ENCODE data around the gene FOXJ3. TPM values are rescaled to one million over a fixed set of nuclear protein-coding genes. Genes with fewer than 3 reads are reported as not detected.

Gene FOXJ3
- polyA plus RNA-seq, 1 of the 3 experiments (the other 2 are of a cell fraction), result 16.0 TPM

DNA sequence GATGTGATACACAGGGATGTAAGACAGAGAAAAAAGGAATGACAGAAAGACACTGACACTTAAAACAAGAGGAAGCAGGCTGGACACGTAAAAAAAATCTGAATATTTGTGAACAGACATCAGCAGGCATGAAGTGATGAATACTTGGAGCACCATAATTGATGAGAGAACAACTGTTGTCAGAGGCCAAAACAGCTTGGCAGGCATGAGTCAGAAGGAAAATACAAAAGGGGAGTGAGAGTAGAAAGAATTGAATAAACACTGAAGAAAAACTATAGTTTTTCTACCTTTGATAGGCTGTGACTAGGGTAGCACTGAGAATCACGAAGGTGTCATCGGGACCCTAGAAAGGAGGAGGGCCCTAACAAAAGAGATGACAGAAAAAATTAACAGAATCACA lies 148.9 kb downstream of the FOXJ3 start (continued):
- TF ChIP-seq YY1 (IDR thresholded peaks at IDR 0.05; ENCODE audit: low read depth) (no peak), CHD2 (IDR thresholded peaks at IDR 0.05; ENCODE audit: low read length, partially characterized antibody) (no peak), FOXM1 (IDR thresholded peaks at IDR 0.05; ENCODE audit: low read depth) (no peak), FOSL2 (IDR thresholded peaks at IDR 0.05; ENCODE audit: borderline replicate concordance, low read depth) (peak; percentile 43; the same call in 1 of the 2 replicates), GATA2 (CRISPR knock-in tag; IDR thresholded peaks at IDR 0.05) (no peak), EZH2phosphoT487 (IDR thresholded peaks at IDR 0.05; ENCODE audit: borderline replicate concordance, low read depth) (no peak), GABPA (IDR thresholded peaks at IDR 0.05; ENCODE audit: low read depth) (no peak), MXI1 (IDR thresholded peaks at IDR 0.05; ENCODE audit: low read depth, low read length) (no peak), EP300 (IDR thresholded peaks at IDR 0.05; ENCODE audit: borderline replicate concordance in 1 of 2, low read depth in 1 of 2, low read length in 1 of 2) (peak in 1 of 2 experiments; percentile 29; a peak in 1 of 4 replicates), SMC3 (IDR thresholded peaks at IDR 0.05; ENCODE audit: low read depth, low read length) (no peak), TAF1 (IDR thresholded peaks at IDR 0.05; ENCODE audit: borderline replicate concordance, low read depth, low read length) (no peak), RFX5 (IDR thresholded peaks at IDR 0.05; ENCODE audit: low read length) (no peak), RXRA (IDR thresholded peaks at IDR 0.05; ENCODE audit: borderline replicate concordance, low read depth) (no peak), NFIC (IDR thresholded peaks at IDR 0.05; ENCODE audit: borderline replicate concordance) (0 out of 2 replicates have a peak, but pooled peaks have one; percentile 14), JUND (IDR thresholded peaks at IDR 0.05) (peak; percentile 58; the same call in 1 of the 2 replicates)
- TF ChIP-seq, protein P1, sequence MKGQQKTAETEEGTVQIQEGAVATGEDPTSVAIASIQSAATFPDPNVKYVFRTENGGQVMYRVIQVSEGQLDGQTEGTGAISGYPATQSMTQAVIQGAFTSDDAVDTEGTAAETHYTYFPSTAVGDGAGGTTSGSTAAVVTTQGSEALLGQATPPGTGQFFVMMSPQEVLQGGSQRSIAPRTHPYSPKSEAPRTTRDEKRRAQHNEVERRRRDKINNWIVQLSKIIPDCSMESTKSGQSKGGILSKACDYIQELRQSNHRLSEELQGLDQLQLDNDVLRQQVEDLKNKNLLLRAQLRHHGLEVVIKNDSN (IDR thresholded peaks at IDR 0.05; ENCODE audit: borderline replicate concordance, low read depth), result no peak
- TF ChIP-seq, protein P2, sequence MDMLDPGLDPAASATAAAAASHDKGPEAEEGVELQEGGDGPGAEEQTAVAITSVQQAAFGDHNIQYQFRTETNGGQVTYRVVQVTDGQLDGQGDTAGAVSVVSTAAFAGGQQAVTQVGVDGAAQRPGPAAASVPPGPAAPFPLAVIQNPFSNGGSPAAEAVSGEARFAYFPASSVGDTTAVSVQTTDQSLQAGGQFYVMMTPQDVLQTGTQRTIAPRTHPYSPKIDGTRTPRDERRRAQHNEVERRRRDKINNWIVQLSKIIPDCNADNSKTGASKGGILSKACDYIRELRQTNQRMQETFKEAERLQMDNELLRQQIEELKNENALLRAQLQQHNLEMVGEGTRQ (IDR thresholded peaks at IDR 0.05; ENCODE audit: borderline replicate concordance, low read depth, low read length), result no peak
- TF ChIP-seq, protein P3, sequence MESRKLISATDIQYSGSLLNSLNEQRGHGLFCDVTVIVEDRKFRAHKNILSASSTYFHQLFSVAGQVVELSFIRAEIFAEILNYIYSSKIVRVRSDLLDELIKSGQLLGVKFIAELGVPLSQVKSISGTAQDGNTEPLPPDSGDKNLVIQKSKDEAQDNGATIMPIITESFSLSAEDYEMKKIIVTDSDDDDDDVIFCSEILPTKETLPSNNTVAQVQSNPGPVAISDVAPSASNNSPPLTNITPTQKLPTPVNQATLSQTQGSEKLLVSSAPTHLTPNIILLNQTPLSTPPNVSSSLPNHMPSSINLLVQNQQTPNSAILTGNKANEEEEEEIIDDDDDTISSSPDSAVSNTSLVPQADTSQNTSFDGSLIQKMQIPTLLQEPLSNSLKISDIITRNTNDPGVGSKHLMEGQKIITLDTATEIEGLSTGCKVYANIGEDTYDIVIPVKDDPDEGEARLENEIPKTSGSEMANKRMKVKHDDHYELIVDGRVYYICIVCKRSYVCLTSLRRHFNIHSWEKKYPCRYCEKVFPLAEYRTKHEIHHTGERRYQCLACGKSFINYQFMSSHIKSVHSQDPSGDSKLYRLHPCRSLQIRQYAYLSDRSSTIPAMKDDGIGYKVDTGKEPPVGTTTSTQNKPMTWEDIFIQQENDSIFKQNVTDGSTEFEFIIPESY (IDR thresholded peaks at IDR 0.05; ENCODE audit: borderline replicate concordance, low read depth), result 0 out of 2 replicates have a peak, but pooled peaks have one; percentile 21
- TF ChIP-seq, protein P4, sequence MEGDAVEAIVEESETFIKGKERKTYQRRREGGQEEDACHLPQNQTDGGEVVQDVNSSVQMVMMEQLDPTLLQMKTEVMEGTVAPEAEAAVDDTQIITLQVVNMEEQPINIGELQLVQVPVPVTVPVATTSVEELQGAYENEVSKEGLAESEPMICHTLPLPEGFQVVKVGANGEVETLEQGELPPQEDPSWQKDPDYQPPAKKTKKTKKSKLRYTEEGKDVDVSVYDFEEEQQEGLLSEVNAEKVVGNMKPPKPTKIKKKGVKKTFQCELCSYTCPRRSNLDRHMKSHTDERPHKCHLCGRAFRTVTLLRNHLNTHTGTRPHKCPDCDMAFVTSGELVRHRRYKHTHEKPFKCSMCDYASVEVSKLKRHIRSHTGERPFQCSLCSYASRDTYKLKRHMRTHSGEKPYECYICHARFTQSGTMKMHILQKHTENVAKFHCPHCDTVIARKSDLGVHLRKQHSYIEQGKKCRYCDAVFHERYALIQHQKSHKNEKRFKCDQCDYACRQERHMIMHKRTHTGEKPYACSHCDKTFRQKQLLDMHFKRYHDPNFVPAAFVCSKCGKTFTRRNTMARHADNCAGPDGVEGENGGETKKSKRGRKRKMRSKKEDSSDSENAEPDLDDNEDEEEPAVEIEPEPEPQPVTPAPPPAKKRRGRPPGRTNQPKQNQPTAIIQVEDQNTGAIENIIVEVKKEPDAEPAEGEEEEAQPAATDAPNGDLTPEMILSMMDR (IDR thresholded peaks at IDR 0.05), result no peak
